ENCODE measurements around the gene CEP83.

DNA sequence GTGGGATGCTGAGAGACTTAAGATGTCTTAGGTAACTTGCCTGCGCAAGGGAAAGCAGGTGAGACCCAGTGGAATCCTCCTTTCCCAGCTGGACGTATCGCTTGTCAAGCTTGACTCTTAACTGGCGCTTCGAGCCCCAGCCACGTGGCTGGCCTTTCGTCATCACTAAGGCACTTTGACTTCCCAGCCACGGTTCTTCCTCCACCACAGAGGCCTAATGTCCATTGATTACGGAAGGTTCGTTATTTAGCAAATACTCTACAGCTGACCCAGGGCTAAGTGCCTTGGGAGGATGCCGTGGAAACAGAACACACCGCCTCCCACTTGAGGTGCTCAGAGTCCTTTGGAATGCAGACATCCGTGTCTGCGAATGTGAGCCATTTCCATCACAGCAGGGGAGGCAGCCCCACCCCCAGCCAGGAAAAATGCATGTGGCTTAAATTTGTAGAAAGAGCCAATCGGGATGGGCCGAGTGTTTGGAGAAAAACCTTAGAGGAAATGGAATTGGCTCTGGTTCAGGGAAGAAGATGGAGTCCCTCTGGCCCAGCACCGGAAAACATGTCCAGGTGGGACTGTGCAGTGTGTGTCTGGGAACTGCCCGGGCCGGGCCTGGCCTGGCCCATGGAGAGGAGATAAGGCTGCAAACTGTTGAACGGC is 195.6 kb downstream of the CEP83 start:
- TF ChIP-seq, protein P1, sequence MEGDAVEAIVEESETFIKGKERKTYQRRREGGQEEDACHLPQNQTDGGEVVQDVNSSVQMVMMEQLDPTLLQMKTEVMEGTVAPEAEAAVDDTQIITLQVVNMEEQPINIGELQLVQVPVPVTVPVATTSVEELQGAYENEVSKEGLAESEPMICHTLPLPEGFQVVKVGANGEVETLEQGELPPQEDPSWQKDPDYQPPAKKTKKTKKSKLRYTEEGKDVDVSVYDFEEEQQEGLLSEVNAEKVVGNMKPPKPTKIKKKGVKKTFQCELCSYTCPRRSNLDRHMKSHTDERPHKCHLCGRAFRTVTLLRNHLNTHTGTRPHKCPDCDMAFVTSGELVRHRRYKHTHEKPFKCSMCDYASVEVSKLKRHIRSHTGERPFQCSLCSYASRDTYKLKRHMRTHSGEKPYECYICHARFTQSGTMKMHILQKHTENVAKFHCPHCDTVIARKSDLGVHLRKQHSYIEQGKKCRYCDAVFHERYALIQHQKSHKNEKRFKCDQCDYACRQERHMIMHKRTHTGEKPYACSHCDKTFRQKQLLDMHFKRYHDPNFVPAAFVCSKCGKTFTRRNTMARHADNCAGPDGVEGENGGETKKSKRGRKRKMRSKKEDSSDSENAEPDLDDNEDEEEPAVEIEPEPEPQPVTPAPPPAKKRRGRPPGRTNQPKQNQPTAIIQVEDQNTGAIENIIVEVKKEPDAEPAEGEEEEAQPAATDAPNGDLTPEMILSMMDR (IDR thresholded peaks at IDR 0.05) = no peak
- TF ChIP-seq EZH2 (IDR thresholded peaks at IDR 0.05; ENCODE audit: borderline replicate concordance, insufficient read depth, low read depth, low read length, poor library complexity, severe bottlenecking) = no peak
